H1 (cell line): ENCODE data around the gene CGAS. TPM values are rescaled to one million over a fixed set of nuclear protein-coding genes. Genes with fewer than 3 reads are reported as not detected.

Source experiments
- CHD7 ChIP-seq: fragments of 300-600 bp; sonication (generic); IDR thresholded peaks from 2 replicates; pipeline ENCODE4 v1.7.1; 2012; ENCODE audit warnings: low read length, moderate library complexity, mild to moderate bottlenecking, inconsistent platforms; ENCODE audit not compliant: insufficient replicate concordance
- GTF2F1 ChIP-seq: IDR thresholded peaks from 2 replicates; pipeline ENCODE4 v1.6.1; 2012; ENCODE audit warnings: low read depth, low read length, improper control_type of control experiment, borderline replicate concordance
- MAFK ChIP-seq: IDR thresholded peaks from 2 replicates; pipeline ENCODE4 v1.6.1; 2012; ENCODE audit warnings: low read depth, mild to moderate bottlenecking, improper control_type of control experiment, low read length
- NANOG ChIP-seq: IDR thresholded peaks from 2 replicates; pipeline ENCODE4 v1.6.1; 2011; ENCODE audit warnings: low read length, low read depth, mild to moderate bottlenecking, inconsistent platforms; ENCODE audit not compliant: insufficient read depth, poor library complexity, severe bottlenecking
- SIN3A ChIP-seq, 2 experiments: IDR thresholded peaks in 1 of 2; conservative IDR thresholded peaks in 1 of 2; 2 replicates each; pipeline ENCODE4 v1.6.1; 2011 to 2012; ENCODE audit warnings: low read length in 2 of 2, improper control_type of control experiment in 1 of 2, low read depth in 1 of 2, mild to moderate bottlenecking in 1 of 2
- SIRT6 ChIP-seq: IDR thresholded peaks from one replicate; pipeline ENCODE4 v1.7.1; 2012; ENCODE audit warnings: low read length, inconsistent platforms
- SP2 ChIP-seq: IDR thresholded peaks from 2 replicates; pipeline ENCODE4 v1.6.1; 2012; ENCODE audit warnings: mild to moderate bottlenecking, low read length, inconsistent platforms
- SRF ChIP-seq: IDR thresholded peaks from 2 replicates; pipeline ENCODE4 v1.6.1; 2011; ENCODE audit warnings: mild to moderate bottlenecking, low read depth, low read length, moderate library complexity
- polyA plus RNA-seq, 7 experiments: library from polyadenylated mRNA; depleted of rRNA in 3 of 7; stranded (reverse) in 5 of 7; unstranded in 2 of 7; fragments of >200 nt in 5 of 7; fragments of 200-250 nt in 2 of 7; gene quantifications; 1 replicate in 5 of 7; 2 replicates in 1 of 7; 4 replicates in 1 of 7; pipeline versions ENCODE4 v1.2.1 to v1.2.3, GENCODE V29; 2011 to 2013; ENCODE audit warnings: missing spikeins in 2 of 7, mixed read lengths in 2 of 7
- total RNA-seq: library from RNA; stranded (reverse); fragmentation: NEBNext Ultra II Directional; extraction: Animal tissue kit (Norgen Biotek cat#: 25700); gene quantifications from 2 replicates; pipeline ENCODE4 v1.2.1, GENCODE V29; 2021

The CGAS gene
- total and polyA plus RNA-seq, 2 of the 8 experiments (the other 6 are each of a cell fraction or from before 2014, with no cell fraction given) = 2.1 to 6.3 TPM

DNA sequence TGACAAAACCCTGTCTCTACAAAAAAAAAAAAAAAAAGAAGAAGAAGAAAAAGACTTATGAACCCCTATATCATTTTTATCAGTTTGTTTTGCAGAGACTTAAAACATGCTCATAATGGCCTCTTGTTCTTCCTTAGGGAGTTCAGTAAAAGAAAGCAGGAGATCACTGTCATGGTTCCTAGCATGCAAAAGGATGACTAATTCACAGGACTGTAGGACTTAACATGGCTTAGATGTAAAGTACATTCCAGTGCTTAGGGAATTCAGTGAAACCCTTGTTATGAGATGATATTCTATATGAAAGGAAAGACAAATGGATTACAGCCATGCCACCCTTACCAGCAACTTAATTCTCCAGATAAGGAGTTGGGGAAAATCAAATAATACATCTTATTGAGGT lies 39.3 kb upstream of the CGAS start (continued):
- no peak for TF ChIP-seq CHD7
- TF ChIP-seq NANOG = no peak
- TF ChIP-seq SP2 = no peak
- TF ChIP-seq MAFK = no peak
- TF ChIP-seq SIN3A (conservative IDR thresholded peaks at IDR 0.05 in 1 of 2, IDR thresholded peaks at IDR 0.05 in 1 of 2; ENCODE audit: low read depth in 1 of 2, low read length in 2 of 2) = no peak
- no peak for TF ChIP-seq SRF
- TF ChIP-seq SIRT6 = no peak
- no peak for TF ChIP-seq GTF2F1
